Endothelial cell of umbilical vein (primary cell): ENCODE measurements around the gene ABCC5. TPM values are rescaled to one million over a fixed set of nuclear protein-coding genes. Genes with fewer than 3 reads are reported as not detected.

Source experiments
- BruUV-seq: library from RNA; stranded (reverse); fragments of 400-500 nt; replicated peaks from 2 replicates; lab custom pipeline; 2021; lab: Mats Ljungman, UMichigan
- CTCF ChIA-PET: fragments of 300-600, 350-600 bp; sonication (Branson Sonifier 250); formaldehyde crosslinking; loops from one replicate; lab custom pipeline; 2021; ENCODE audit warnings: antibody characterized with exemption, inconsistent platforms; lab: Charles Lee
- POLR2A ChIA-PET: fragments of 300-600, 350-600 bp; sonication (Branson Sonifier 250); formaldehyde crosslinking; loops from one replicate; lab custom pipeline; 2021; ENCODE audit warnings: antibody characterized with exemption, inconsistent platforms; lab: Charles Lee
- DNase-seq: peaks from one replicate; pipeline ENCODE4 v3.0.0-alpha.2; 2011; ENCODE audit warnings: low read depth, low spot score
- FAIRE-seq: peaks from 2 replicates; lab custom pipeline; 2011; peaks lifted over from hg19 to GRCh38; lab: Jason Lieb, UNC
- H2AFZ ChIP-seq: 2 replicates; pipeline ENCODE4 v1.6.0; 2012; ENCODE audit warnings: low read depth, low read length, control low read depth, inconsistent platforms
- H3K27ac ChIP-seq: 2 replicates; pipeline ENCODE4 v1.5.1; 2011; ENCODE audit warnings: low read depth, mild to moderate bottlenecking, control low read depth, low read length, moderate library complexity; ENCODE audit not compliant: insufficient read depth
- H3K27me3 ChIP-seq, 2 experiments: 2 replicates each; pipeline versions ENCODE4 v1.6.0 to v1.6.1; 2011; ENCODE audit warnings: low read length in 2 of 2, mixed read lengths in 1 of 2; ENCODE audit not compliant: control insufficient read depth in 2 of 2, insufficient read depth in 2 of 2
- H3K36me3 ChIP-seq, 2 experiments: 2 replicates in 1 of 2; 3 replicates in 1 of 2; pipeline ENCODE4 v1.5.1; 2011; ENCODE audit warnings: low read length in 2 of 2, mild to moderate bottlenecking in 1 of 2, moderate library complexity in 1 of 2; ENCODE audit not compliant: control insufficient read depth in 2 of 2, insufficient read depth in 2 of 2; ENCODE audit errors: extremely low read depth in 1 of 2
- H3K4me1 ChIP-seq: 3 replicates; pipeline ENCODE4 v1.5.1; 2011; ENCODE audit warnings: mild to moderate bottlenecking, low read length; ENCODE audit not compliant: control insufficient read depth, insufficient read depth; ENCODE audit errors: extremely low read depth
- H3K4me2 ChIP-seq: 2 replicates; pipeline ENCODE4 v1.6.1; 2011; ENCODE audit warnings: low read length, control low read depth, mixed read lengths; ENCODE audit not compliant: insufficient read depth
- H3K4me3 ChIP-seq, 3 experiments: fragments of 200-600 bp in 1 of 3; sonication (generic), shearing (Covaris generic) in 1 of 3; replicated peaks in 1 of 3; 2 replicates each; pipeline ENCODE4 v1.5.1; 2011 to 2016; ENCODE audit warnings: control low read depth in 3 of 3, low read length in 3 of 3, mild to moderate bottlenecking in 2 of 3, inconsistent platforms in 1 of 3, low read depth in 1 of 3, moderate library complexity in 1 of 3; ENCODE audit not compliant: insufficient read depth in 1 of 3
- H3K79me2 ChIP-seq: 2 replicates; pipeline ENCODE4 v1.6.0; 2012; ENCODE audit warnings: low read length, inconsistent platforms; ENCODE audit not compliant: control insufficient read depth, insufficient read depth
- H3K9ac ChIP-seq: replicated peaks from 2 replicates; pipeline ENCODE3; 2011; ENCODE audit warnings: low read length, control low read depth; ENCODE audit not compliant: insufficient read depth; ENCODE audit errors: extremely low read depth
- H3K9me1 ChIP-seq: replicated peaks from 3 replicates; pipeline ENCODE4 v1.6.0; 2011; ENCODE audit warnings: mild to moderate bottlenecking, low read length; ENCODE audit not compliant: control insufficient read depth, insufficient read depth; ENCODE audit errors: extremely low read depth
- H3K9me3 ChIP-seq: replicated peaks from 2 replicates; pipeline ENCODE4 v1.5.1; 2012; ENCODE audit warnings: low read length, inconsistent platforms; ENCODE audit not compliant: control insufficient read depth, insufficient read depth
- H4K20me1 ChIP-seq: replicated peaks from 2 replicates; pipeline ENCODE3; 2011; ENCODE audit warnings: mild to moderate bottlenecking, low read length; ENCODE audit not compliant: control insufficient read depth, insufficient read depth; ENCODE audit errors: extremely low read depth
- EZH2 ChIP-seq: IDR thresholded peaks from 2 replicates; pipeline ENCODE4 v1.6.1; 2012; ENCODE audit warnings: borderline replicate concordance, low read depth, mild to moderate bottlenecking, moderate library complexity, low read length, inconsistent platforms; ENCODE audit not compliant: severe bottlenecking
- FOS ChIP-seq: IDR thresholded peaks from 2 replicates; pipeline ENCODE4 v1.6.1; 2011; ENCODE audit warnings: mild to moderate bottlenecking, low read length, moderate library complexity, borderline replicate concordance; ENCODE audit not compliant: insufficient read depth
- GATA2 ChIP-seq: IDR thresholded peaks from 2 replicates; pipeline ENCODE4 v1.7.0; 2011; ENCODE audit warnings: low read depth, mild to moderate bottlenecking, moderate library complexity, mixed read lengths, low read length; ENCODE audit not compliant: insufficient read length, insufficient read depth
- JUN ChIP-seq: IDR thresholded peaks from 2 replicates; pipeline ENCODE4 v1.6.1; 2011; ENCODE audit warnings: borderline replicate concordance, low read depth; ENCODE audit not compliant: insufficient read length, insufficient read depth
- MYC ChIP-seq: IDR thresholded peaks from one replicate; pipeline ENCODE4 v1.6.1; 2011; ENCODE audit warnings: mild to moderate bottlenecking, low read depth, low read length
- POLR2A ChIP-seq: IDR thresholded peaks from 2 replicates; pipeline ENCODE4 v1.6.1; 2012; ENCODE audit warnings: low read depth, mild to moderate bottlenecking, control low read depth, low read length
- POLR2AphosphoS5 ChIP-seq: IDR thresholded peaks from 2 replicates; pipeline ENCODE4 v1.6.1; 2012; ENCODE audit warnings: low read depth, mild to moderate bottlenecking, control low read depth, low read length, moderate library complexity; ENCODE audit not compliant: insufficient read depth
- dilution Hi-C: fragments of 300-500 bp; cut with MboI; formaldehyde crosslinking; loops from one replicate; pipeline ENCODE4 v1.15.0; 2019; ENCODE audit warnings: low sequenced_read_pairs; ENCODE audit not compliant: extremely low pct_ligation_motif_present
- intact Hi-C: fragments of 100-400 bp; cut with micrococcal nuclease; formaldehyde crosslinking; loops from one replicate; pipeline ENCODE4 v1.10.0; 2022
- polyA plus RNA-seq, 4 experiments: library from polyadenylated mRNA; depleted of rRNA in 3 of 4; stranded (reverse) in 3 of 4; unstranded in 1 of 4; fragments of >200 nt; gene quantifications; 2 replicates each; pipeline versions ENCODE4 v1.2.1 to v1.2.3, GENCODE V29; 2011 to 2012; ENCODE audit warnings: missing spikeins in 1 of 4
- total RNA-seq: library from RNA; stranded (reverse); gene quantifications from 2 replicates; pipeline ENCODE4 v1.2.3, GENCODE V29; 2021
- TF ChIP-seq, protein P1 (sequence below): IDR thresholded peaks from 2 replicates; pipeline ENCODE4 v1.6.1; 2011; ENCODE audit not compliant: insufficient read depth, insufficient read length
- TF ChIP-seq, protein P2 (sequence below), 2 donors: IDR thresholded peaks; 1 replicate in 1 of 2; 2 replicates in 1 of 2; pipeline ENCODE4 v1.5.1; 2011; ENCODE audit warnings: low read length in 2 of 2, mild to moderate bottlenecking in 2 of 2, moderate library complexity in 2 of 2, control low read depth in 1 of 2, inconsistent platforms in 1 of 2, low read depth in 1 of 2; ENCODE audit not compliant: insufficient read depth in 1 of 2; ENCODE audit errors: extremely low read depth in 1 of 2

The ABCC5 gene
- total and polyA plus RNA-seq, 2 donors (not counting 3 experiments of a cell fraction or from before 2014, with no cell fraction given) = 22.5 to 24.6 TPM

DNA sequence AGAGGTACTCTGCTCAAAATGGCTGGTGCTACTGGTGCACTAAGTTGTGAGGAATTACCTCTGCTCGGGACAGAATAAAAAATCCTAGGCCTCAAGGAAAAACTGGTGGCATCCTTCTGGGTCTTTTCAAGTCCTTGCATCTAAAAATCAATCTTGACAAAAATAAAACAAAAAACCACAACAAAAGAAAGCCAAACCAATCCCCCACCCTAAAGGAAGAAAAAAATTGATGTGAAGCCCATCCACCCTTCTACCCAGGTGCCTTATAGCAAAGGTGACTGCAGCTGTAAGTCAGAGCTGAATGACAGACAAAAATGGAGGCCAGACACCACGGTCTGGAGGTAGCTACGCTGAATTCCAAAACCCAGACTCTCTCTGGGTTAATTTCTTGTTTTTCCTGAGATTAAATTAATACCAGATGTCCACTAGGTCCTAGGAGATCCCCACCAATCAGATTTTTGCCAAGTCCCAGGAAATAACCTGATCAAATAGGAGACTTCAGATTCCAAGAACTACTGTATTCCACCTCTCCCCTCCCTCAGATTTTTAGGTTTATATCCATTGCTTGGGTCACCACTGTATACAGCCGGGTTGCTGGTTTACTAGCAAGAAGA, 33.5 kb downstream of the ABCC5 start:
- H2AFZ ChIP-seq = no peak overlapping the region
- CTCF ChIA-PET = no interaction called here
- no peaks in the 10 kb centered on the region for H4K20me1 ChIP-seq
- TF ChIP-seq GATA2 = no peak
- TF ChIP-seq FOS = no peak
- TF ChIP-seq JUN = no peak
- no peak for TF ChIP-seq EZH2
- TF ChIP-seq MYC = no peak
- TF ChIP-seq POLR2AphosphoS5 = no peak
- TF ChIP-seq, protein P1, sequence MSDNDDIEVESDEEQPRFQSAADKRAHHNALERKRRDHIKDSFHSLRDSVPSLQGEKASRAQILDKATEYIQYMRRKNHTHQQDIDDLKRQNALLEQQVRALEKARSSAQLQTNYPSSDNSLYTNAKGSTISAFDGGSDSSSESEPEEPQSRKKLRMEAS = no peak
- TF ChIP-seq POLR2A = no peak
- TF ChIP-seq, protein P2, sequence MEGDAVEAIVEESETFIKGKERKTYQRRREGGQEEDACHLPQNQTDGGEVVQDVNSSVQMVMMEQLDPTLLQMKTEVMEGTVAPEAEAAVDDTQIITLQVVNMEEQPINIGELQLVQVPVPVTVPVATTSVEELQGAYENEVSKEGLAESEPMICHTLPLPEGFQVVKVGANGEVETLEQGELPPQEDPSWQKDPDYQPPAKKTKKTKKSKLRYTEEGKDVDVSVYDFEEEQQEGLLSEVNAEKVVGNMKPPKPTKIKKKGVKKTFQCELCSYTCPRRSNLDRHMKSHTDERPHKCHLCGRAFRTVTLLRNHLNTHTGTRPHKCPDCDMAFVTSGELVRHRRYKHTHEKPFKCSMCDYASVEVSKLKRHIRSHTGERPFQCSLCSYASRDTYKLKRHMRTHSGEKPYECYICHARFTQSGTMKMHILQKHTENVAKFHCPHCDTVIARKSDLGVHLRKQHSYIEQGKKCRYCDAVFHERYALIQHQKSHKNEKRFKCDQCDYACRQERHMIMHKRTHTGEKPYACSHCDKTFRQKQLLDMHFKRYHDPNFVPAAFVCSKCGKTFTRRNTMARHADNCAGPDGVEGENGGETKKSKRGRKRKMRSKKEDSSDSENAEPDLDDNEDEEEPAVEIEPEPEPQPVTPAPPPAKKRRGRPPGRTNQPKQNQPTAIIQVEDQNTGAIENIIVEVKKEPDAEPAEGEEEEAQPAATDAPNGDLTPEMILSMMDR (IDR thresholded peaks at IDR 0.05; ENCODE audit: extremely low read depth in 1 of 2, insufficient read depth in 1 of 2, low read depth in 1 of 2, low read length in 2 of 2) = no peak
- DNase-seq (no peak), FAIRE-seq (no peak)
- no peak overlapping the region for H3K27ac ChIP-seq
- H3K36me3 ChIP-seq = peaks cover 10 to 14% of the 10 kb centered on the region in 2 experiments
- POLR2A ChIA-PET = no interaction called here
- H3K27me3 ChIP-seq = no peaks in the 10 kb centered on the region
- H3K4me2 ChIP-seq = no peak overlapping the region
- BruUV-seq = no TSS peak
- dilution Hi-C loops = no loop called here
- H3K79me2 ChIP-seq = no peaks in the 10 kb centered on the region
- intact Hi-C loops = no loop called here
- no peaks in the 10 kb centered on the region for H3K9me1 ChIP-seq
- no peaks in the 10 kb centered on the region for H3K4me1 ChIP-seq
- H3K9ac ChIP-seq = no peak overlapping the region
- no peaks in the 10 kb centered on the region for H3K9me3 ChIP-seq
- H3K4me3 ChIP-seq = no peak overlapping the region
